Measurements from ENCODE around the gene YPEL2.

Gene YPEL2

DNA sequence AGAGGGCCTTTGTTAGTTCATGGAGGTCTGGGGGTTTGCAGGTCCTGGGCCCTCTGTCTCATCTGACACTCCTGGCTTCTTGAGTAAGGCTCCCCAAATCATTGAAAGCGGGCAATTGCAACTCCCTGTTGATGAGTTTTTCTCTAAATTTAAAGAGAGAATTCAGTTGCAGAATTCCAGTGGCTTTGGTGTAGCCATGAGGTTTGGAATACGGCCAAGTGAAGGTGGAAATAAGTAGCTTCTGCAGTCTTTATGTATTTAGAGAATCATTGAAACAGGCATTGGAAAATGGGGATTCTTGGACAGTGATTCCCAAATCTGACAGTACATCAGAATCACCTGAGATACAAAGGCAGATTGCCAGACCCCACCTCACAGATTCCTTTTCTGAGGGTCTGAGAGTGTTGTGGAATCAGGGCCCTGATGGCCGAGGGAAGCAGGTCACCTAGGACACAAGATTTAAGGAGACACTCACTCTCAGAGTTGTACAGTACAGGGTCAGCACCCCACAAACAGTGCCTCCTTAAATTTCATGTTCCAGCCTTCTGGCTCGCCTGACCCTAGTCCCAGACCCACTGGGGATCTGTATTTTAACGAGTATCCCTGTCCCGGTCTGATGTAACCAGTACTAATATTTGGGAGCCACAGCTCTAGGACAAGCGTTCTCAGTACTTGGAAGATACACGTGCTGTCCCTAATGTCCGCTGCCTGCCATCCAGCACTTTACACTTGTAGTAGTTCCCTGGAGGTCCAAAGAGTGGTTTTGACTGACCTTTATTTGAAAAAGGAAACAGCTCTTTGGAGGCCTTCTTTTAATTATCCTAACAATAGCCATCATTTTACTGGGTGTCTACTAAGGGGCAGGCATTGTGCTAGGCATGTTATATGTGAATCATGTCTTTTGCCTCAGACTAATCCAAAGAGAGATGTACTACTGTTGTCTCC, 37.8 kb downstream of the YPEL2 start:
- H3K36me3 ChIP-seq (ENCODE audit: insufficient read depth, low read length), result no peaks in the 10 kb centered on the region
- no peaks in the 10 kb centered on the region for H4K20me1 ChIP-seq (ENCODE audit: insufficient read depth, low read length)
- TF ChIP-seq, protein P1, sequence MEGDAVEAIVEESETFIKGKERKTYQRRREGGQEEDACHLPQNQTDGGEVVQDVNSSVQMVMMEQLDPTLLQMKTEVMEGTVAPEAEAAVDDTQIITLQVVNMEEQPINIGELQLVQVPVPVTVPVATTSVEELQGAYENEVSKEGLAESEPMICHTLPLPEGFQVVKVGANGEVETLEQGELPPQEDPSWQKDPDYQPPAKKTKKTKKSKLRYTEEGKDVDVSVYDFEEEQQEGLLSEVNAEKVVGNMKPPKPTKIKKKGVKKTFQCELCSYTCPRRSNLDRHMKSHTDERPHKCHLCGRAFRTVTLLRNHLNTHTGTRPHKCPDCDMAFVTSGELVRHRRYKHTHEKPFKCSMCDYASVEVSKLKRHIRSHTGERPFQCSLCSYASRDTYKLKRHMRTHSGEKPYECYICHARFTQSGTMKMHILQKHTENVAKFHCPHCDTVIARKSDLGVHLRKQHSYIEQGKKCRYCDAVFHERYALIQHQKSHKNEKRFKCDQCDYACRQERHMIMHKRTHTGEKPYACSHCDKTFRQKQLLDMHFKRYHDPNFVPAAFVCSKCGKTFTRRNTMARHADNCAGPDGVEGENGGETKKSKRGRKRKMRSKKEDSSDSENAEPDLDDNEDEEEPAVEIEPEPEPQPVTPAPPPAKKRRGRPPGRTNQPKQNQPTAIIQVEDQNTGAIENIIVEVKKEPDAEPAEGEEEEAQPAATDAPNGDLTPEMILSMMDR (IDR thresholded peaks at IDR 0.05; ENCODE audit: borderline replicate concordance, extremely low read depth, low read length, poor library complexity, severe bottlenecking), result no peak
- no peak for TF ChIP-seq EZH2 (IDR thresholded peaks at IDR 0.05; ENCODE audit: borderline replicate concordance, low read depth, low read length, severe bottlenecking)
- DNase-seq (no peak), ATAC-seq (ENCODE audit: insufficient read depth, low read depth) (no peak)
- no peaks in the 10 kb centered on the region for H3K4me1 ChIP-seq (ENCODE audit: insufficient read depth, low read length)
- H3K79me2 ChIP-seq (ENCODE audit: insufficient read depth, low read length), result no peaks in the 10 kb centered on the region
- H2AFZ ChIP-seq (ENCODE audit: low read depth, low read length), result no peak overlapping the region
- no peak overlapping the region for H3K4me3 ChIP-seq (ENCODE audit: low read depth in 1 of 2, low read length in 2 of 2)
- no peak overlapping the region for H3K4me2 ChIP-seq (ENCODE audit: insufficient read depth, low read length)
- no peak overlapping the region for H3K27ac ChIP-seq (ENCODE audit: low read length)
- no peaks in the 10 kb centered on the region for H3K27me3 ChIP-seq (ENCODE audit: insufficient read depth, low read length, poor library complexity)
- no peaks in the 10 kb centered on the region for H3K9me3 ChIP-seq (ENCODE audit: insufficient read depth, low read length, severe bottlenecking)
- H3K9ac ChIP-seq (ENCODE audit: low read depth, low read length), result no peak overlapping the region

DNA sequence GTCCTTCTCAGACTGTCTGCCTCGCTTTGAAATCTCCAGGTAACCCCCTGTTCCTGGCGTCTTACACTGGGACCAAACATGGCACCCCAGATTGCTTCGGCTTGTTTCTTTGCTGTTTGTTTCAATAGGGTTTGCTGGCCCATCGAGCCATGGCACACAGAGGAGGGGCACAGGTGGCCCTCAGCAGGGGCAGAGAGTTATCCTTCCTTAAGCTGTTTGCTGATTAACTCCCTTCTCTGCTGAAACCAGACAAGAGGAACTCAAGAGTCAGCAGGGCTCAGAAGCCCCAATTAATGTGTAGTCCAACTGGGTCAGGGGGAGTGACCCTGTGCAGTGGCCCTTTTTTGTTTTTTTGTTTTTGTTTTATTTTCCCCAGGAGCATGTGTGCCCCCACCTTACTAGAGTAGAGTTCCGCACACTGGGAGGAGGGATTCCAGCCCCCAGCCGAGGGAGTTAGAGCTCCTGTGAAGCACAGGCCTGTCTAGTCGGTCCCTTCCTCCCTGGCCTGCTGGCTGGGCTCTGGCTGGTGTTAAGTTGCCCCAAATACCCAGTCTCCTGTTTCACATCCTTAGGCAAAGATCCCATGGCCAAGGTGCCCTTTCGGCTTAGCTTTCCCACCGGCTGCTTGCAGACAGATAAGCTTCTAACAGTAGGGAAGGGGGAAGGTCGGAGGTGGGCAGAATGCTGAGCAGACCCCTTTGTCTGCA, 39.3 kb downstream of the YPEL2 start:
- TF ChIP-seq, protein P1 (IDR thresholded peaks at IDR 0.05; ENCODE audit: borderline replicate concordance, extremely low read depth, low read length, poor library complexity, severe bottlenecking), result no peak
- TF ChIP-seq EZH2 (IDR thresholded peaks at IDR 0.05; ENCODE audit: borderline replicate concordance, low read depth, low read length, severe bottlenecking), result no peak
- H3K4me3 ChIP-seq (ENCODE audit: low read depth in 1 of 2, low read length in 2 of 2), result no peak overlapping the region
- no peak overlapping the region for H2AFZ ChIP-seq (ENCODE audit: low read depth, low read length)
- H3K9ac ChIP-seq (ENCODE audit: low read depth, low read length), result no peak overlapping the region
- no peaks in the 10 kb centered on the region for H3K9me3 ChIP-seq (ENCODE audit: insufficient read depth, low read length, severe bottlenecking)
- no peak for ATAC-seq (ENCODE audit: insufficient read depth, low read depth)
- H4K20me1 ChIP-seq (ENCODE audit: insufficient read depth, low read length), result no peaks in the 10 kb centered on the region
- no peak for DNase-seq
- no peaks in the 10 kb centered on the region for H3K4me1 ChIP-seq (ENCODE audit: insufficient read depth, low read length)
- no peaks in the 10 kb centered on the region for H3K79me2 ChIP-seq (ENCODE audit: insufficient read depth, low read length)
- no peak overlapping the region for H3K4me2 ChIP-seq (ENCODE audit: insufficient read depth, low read length)
- H3K27me3 ChIP-seq (ENCODE audit: insufficient read depth, low read length, poor library complexity), result no peaks in the 10 kb centered on the region
- no peaks in the 10 kb centered on the region for H3K36me3 ChIP-seq (ENCODE audit: insufficient read depth, low read length)
- no peak overlapping the region for H3K27ac ChIP-seq (ENCODE audit: low read length)

DNA sequence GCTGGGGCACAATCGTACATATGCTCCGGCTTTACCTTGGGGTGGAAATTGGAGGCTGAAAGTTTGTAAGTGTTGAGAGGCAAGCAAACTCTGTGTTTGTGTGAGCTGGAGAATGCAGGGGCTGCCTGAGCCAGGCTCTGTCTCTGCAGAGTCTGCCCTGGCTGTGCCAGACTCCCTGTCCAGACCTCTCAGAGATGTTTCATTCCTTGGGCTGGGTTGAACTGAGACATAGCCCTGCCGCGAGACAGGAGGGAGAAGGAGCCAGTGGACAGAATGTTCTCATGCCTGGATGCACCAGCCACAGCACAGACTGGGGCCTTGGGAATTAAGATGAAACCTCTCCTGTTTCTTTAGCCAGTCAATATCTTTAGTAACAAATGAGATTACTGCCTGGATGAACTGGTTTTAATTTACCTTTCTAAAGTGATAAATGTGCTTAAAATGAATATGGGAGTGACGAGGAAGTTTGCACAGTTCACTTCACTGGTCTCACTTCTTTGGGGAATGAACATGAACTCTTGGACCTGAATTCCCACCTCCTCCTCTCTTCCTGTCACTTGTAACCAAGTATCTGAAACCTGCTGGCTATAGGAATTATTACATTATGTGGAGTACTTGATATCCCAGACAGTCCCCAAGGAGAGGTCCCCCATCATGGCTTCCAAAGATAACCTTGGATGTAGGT, 40.1 kb downstream of the YPEL2 start:
- Histone ChIP-seq H3K9ac (ENCODE audit: low read depth, low read length) (no peak overlapping the region), H3K4me3 (ENCODE audit: low read depth in 1 of 2, low read length in 2 of 2) (no peak overlapping the region), H2AFZ (ENCODE audit: low read depth, low read length) (no peak overlapping the region), H3K27ac (ENCODE audit: low read length) (no peak overlapping the region), H3K4me2 (ENCODE audit: insufficient read depth, low read length) (no peak overlapping the region), H4K20me1 (ENCODE audit: insufficient read depth, low read length) (no peaks in the 10 kb centered on the region), H3K4me1 (ENCODE audit: insufficient read depth, low read length) (no peaks in the 10 kb centered on the region), H3K79me2 (ENCODE audit: insufficient read depth, low read length) (no peaks in the 10 kb centered on the region), H3K9me3 (ENCODE audit: insufficient read depth, low read length, severe bottlenecking) (no peaks in the 10 kb centered on the region), H3K36me3 (ENCODE audit: insufficient read depth, low read length) (no peaks in the 10 kb centered on the region), H3K27me3 (ENCODE audit: insufficient read depth, low read length, poor library complexity) (no peaks in the 10 kb centered on the region)
- TF ChIP-seq, protein P1 (IDR thresholded peaks at IDR 0.05; ENCODE audit: borderline replicate concordance, extremely low read depth, low read length, poor library complexity, severe bottlenecking), result no peak
- TF ChIP-seq EZH2 (IDR thresholded peaks at IDR 0.05; ENCODE audit: borderline replicate concordance, low read depth, low read length, severe bottlenecking), result no peak
- DNase-seq (no peak), ATAC-seq (ENCODE audit: insufficient read depth, low read depth) (no peak)

Measured in DND-41 (cell line).